AG04449 (cell line): ENCODE measurements around the gene VWF.

Experiments used
- CTCF ChIA-PET: fragments of 350-600 bp; formaldehyde crosslinking; extraction: SDS; loops from one replicate; lab custom pipeline; 2021; ENCODE audit warnings: antibody characterized with exemption; lab: Yijun Ruan, JAX
- POLR2A ChIA-PET: fragments of 400-600, 350-600 bp; formaldehyde crosslinking; extraction: SDS; loops from one replicate; lab custom pipeline; 2020; ENCODE audit warnings: antibody characterized with exemption, inconsistent platforms; lab: Yijun Ruan, JAX
- DNase-seq: peaks from one replicate; pipeline ENCODE4 v3.0.0-alpha.2; 2010; ENCODE audit warnings: low read depth, low spot score
- H3K4me3 ChIP-seq: 2 replicates; pipeline ENCODE4 v1.5.1; 2011; ENCODE audit warnings: low read depth, mild to moderate bottlenecking, control low read depth, low read length
- CTCF ChIP-seq: IDR thresholded peaks from one replicate; pipeline ENCODE4 v1.5.1; 2011; ENCODE audit warnings: mild to moderate bottlenecking, moderate library complexity, low read length, control low read depth, inconsistent platforms; ENCODE audit not compliant: insufficient read depth; ENCODE audit errors: missing control alignments

Gene VWF

GRCh38 chr12:6077692-6078083 lies 46.8 kb downstream of the VWF start:
- DNase-seq, result no peak
- CTCF ChIA-PET, result no interaction called here
- no peak overlapping the region for H3K4me3 ChIP-seq
- POLR2A ChIA-PET, result no interaction called here
- TF ChIP-seq CTCF, result no peak

- ChIA-PET CTCF (interaction anchor here (0.9 kb wide), 1 partner anchor 10 kb away, joined by 4 read pairs; no protein-coding TSS in a partner anchor), POLR2A (no interaction called here)
- no peak overlapping the region for H3K4me3 ChIP-seq
- no peak for DNase-seq
- TF ChIP-seq CTCF, result no peak
Measured at GRCh38 chr12:6076776-6077691, 47.4 kb downstream of the VWF start.

GRCh38 chr12:6076346-6076745 lies 48.1 kb downstream of the VWF start:
- ChIA-PET POLR2A (no interaction called here), CTCF (interaction anchor here (0.9 to 1.1 kb wide), 2 partner anchors 9 to 10 kb away, joined by 4 to 6 read pairs; no protein-coding TSS in a partner anchor)
- no peak for TF ChIP-seq CTCF
- DNase-seq, result no peak
- H3K4me3 ChIP-seq, result no peak overlapping the region

GRCh38 chr12:6074979-6075585 lies 49.4 kb downstream of the VWF start:
- H3K4me3 ChIP-seq, result peak overlapping the region; percentile 3; the same call in 1 of the 2 replicates
- ChIA-PET CTCF (interaction anchor here (0.9 to 1.1 kb wide), 3 partner anchors 10 to 17 kb away, joined by 3 to 6 read pairs (median 6); no protein-coding TSS in a partner anchor), POLR2A (no interaction called here)
- TF ChIP-seq CTCF, result no peak
- DNase-seq, result no peak

GRCh38 chr12:6074427-6074826 lies 50.0 kb downstream of the VWF start:
- H3K4me3 ChIP-seq, result no peak overlapping the region
- TF ChIP-seq CTCF, result no peak
- DNase-seq, result no peak
- CTCF ChIA-PET, result interaction anchor here (0.9 to 3.5 kb wide), 4 partner anchors 11 to 204 kb away, joined by 3 to 17 read pairs (median 6); no protein-coding TSS in a partner anchor
- POLR2A ChIA-PET, result no interaction called here

GRCh38 chr12:6073426-6073825 lies 51.0 kb downstream of the VWF start:
- TF ChIP-seq CTCF, result no peak
- DNase-seq, result no peak
- POLR2A ChIA-PET, result interaction anchor here (1.4 kb wide), 1 partner anchor 20 kb away, joined by 4 read pairs; no protein-coding TSS in a partner anchor
- CTCF ChIA-PET, result interaction anchor here (1.7 to 16.9 kb wide), 5 partner anchors 10 to 212 kb away, joined by 5 to 178 read pairs (median 8); no protein-coding TSS in a partner anchor
- H3K4me3 ChIP-seq, result no peak overlapping the region
